Left hindlimb (tissue), 1 donor: ENCODE measurements around the gene RAD51B.
A peak's percentile ranks its signal among the peaks of the same experiment; 100 is the strongest.

Experiments
- DNase-seq: peaks from one replicate; pipeline ENCODE4 v3.0.0-alpha.2; 2018

Gene RAD51B

DNA sequence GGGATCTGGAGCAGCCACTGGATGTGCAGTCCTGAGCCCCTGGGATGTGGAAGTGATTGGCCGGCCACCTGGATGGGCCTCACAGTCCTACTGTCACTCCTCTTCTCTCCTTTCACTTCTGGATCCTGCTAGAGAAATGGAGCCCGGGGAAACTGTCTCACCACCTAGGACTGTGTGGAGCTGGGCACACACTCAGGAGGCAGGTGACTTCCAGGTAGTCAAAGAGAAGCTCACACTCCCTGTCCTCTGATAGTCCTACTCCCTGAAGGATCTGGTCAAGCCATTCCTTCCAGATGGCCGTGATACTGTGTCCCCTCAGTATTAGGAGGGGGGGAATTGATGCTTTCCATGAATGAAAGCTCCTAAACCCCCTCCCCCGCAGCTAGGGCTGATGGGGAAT lies 772.2 kb downstream of the RAD51B start:
- peak; percentile 17 for DNase-seq

- DNase-seq: peak; percentile 29
Measured at GRCh38 chr14:68592948-68593556, 773.5 kb downstream of the RAD51B start.

DNA sequence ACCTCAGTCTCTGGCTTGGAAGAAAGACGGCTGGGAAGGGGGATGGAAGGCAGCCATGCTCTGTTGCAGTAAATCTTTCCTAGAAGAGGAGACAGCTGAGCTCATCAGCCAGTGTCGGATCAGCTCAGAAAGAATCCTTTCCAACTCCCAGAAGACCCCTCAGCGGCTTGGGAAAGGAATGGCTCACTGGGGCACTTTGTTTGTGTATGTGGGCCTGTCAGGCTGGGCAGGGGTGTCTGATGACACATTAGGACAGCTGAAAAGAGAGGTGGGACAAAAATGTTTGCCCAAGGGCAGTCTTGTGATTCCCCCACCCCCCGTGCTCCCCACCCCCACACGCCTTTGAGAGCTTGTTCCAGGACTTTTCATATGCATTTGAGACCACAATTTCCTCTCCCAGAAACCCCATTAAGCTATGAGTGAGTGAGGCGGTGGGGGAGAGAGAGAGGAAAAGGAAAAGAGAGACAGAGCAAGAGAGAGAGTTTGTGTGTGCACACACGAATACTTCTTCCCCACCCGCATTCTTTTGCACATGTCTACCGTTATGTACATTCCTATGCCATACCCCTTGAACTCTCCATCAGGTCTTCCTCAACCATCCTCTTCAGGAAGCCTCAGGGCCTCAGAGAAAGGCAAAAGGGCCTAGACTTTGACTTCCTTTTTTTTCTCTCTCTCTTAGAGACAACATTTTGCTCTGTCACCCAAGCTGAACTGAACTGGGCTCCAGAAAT lies 774.4 kb downstream of the RAD51B start:
- DNase-seq: peak; percentile 84

DNA sequence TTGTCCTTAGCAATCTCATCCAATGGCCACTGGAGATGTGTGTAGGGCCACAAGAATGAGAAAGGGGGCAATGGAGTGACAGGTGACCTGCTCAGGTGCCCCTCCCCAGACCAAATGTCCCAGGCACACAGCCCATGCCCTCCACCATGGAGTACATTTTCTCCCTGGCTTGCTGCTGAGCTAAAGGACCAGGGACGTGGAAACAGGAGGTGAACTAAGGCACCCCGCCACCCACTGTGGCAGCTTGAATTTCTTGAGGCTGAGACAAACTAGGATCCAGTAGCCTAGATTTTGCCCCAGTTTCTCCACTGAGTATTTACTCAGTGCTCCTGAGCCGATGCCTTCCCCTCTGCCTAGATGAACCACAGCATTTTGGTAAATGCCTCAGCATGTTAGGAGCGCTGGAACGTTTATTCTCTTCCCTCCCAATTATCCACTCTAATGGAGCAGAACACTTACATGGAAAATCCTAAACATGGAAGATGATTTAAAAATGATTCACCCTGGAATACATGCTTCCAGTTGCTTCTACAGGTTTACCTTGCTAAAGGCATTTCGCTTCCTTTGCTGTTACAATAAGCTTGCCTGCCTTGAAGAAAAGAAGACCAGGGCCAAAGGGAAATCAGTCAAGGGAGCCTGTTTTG lies 775.3 kb downstream of the RAD51B start:
- DNase-seq: no peak

DNA sequence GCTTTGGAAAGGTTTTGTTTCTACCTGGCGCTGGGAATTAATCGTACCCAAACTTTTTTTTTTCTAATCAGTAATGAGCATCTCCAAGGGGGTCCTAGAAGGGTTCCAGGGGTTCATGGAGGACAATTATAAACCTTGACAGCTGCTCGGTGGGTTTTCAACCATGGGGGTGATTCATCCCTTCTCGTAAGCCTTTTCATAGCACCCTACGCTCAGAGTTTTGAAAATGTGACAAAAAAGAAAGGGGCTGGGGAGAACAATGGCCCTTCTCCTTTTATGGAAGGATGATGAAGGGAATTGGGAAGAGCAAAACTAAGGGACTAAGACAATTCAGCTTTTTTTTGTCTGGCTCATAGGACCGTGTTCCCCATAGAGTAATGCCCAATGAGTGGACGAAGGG lies 776.6 kb downstream of the RAD51B start:
- no peak for DNase-seq

GRCh38 chr14:68596701-68597100 lies 777.1 kb downstream of the RAD51B start:
- DNase-seq: no peak

DNA sequence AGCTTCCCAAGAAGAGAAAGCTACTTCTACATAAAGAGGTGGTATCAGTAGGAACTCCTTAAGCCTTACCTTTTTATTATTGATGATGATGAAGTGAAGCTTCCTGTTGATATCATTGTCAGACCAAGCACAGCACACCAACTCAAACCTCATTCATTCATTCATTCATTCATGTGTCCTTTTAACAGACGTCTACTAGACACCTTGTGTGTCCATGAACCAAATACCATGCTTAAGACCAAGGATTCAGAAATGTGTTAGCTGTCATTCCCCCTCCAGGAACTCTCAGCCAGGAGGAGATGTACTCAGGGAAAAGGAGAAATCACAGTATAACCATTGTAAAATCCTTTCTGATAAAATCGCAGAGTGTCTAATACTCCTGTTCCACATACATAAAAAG lies 778.5 kb downstream of the RAD51B start:
- DNase-seq: no peak

GRCh38 chr14:68598621-68599447 lies 779.3 kb downstream of the RAD51B start:
- no peak for DNase-seq

- DNase-seq: no peak
Measured at GRCh38 chr14:68599896-68600610, 780.5 kb downstream of the RAD51B start.

DNA sequence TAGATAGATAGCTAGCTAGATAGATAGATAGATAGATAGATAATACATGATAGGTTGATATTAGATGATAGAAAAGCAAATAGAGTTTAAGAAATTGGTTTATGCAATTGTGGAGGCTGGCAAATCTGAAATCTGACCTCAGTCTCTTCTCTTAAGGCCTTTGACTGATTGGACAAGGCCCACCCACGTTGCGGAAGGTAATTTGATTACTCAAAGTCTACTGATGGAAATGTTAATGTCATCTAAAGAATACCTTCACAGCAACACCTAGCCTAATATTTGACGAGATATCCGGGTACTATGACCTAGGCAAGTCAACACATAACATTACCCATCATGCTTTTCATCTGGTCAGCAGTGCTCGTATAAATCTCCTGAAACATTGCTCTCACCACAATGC lies 782.9 kb downstream of the RAD51B start:
- DNase-seq: no peak

GRCh38 chr14:68603533-68604360 lies 784.2 kb downstream of the RAD51B start:
- peak; percentile 73 for DNase-seq

- DNase-seq: peak; percentile 29
Measured at GRCh38 chr14:68604361-68604730, 784.8 kb downstream of the RAD51B start.

- DNase-seq: peak; percentile 13
Measured at GRCh38 chr14:68604822-68605221, 785.2 kb downstream of the RAD51B start.

DNA sequence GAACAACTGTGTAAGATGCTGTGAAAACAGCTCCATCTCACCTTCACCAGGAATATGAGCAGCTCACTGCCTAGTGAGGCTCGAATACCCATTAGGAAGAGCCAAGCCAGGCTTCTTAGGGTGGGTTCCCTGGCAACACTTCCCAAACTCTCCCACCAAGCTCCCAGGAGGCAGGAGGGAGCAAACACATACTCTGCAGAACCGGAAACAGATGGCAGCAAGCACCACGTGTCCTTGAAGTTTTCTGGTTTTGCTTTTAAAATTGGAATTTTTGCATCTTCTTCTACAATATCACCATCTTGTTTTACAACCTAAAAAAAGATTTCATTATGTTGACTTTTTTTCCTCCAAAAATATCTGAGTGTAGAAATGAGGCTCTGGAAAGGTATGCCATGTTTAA lies 786.6 kb downstream of the RAD51B start:
- DNase-seq: no peak

DNA sequence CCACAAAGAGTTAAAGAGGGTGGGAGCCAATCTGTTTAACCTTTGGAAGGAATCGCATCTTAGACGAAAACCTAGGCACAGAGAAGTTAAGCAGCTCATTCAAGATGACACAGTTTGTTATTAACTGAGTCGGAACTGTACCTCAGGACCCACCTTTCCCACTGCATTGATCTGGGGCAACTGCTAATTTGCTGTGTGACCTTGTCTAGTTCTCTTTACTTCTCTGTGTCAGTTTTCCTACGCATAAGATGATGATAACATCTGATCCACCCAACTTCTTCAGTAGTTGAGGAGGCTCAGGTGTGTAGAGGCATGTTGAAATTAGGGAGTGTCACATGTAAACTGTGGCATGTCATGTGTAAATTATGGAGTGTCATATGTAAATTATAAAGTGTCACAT lies 787.1 kb downstream of the RAD51B start:
- DNase-seq: peak; percentile 7

- peak; percentile 77 for DNase-seq
Measured at GRCh38 chr14:68607081-68607866, 787.7 kb downstream of the RAD51B start.

- no peak for DNase-seq
Measured at GRCh38 chr14:68607867-68608573, 788.4 kb downstream of the RAD51B start.

DNA sequence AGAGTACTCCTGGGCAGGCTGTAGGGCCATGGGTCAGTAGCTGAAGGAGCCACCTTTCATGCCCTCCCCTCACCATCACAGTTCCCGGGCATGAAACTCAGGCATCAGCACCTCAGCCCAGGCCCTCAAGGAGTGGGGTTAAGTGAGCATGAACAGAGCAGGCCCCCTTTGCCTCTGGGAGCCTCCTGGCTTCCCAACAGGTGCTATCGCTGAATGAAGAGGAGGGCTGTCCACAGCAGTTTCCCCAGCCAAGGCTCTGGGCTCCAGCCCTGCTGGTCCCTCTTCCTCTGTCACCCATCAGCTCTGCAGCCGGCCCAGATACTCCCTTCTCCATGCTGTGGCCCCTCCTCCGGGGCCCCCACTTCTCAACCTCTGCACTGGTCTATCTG lies 789.0 kb downstream of the RAD51B start:
- peak; percentile 26 for DNase-seq

DNA sequence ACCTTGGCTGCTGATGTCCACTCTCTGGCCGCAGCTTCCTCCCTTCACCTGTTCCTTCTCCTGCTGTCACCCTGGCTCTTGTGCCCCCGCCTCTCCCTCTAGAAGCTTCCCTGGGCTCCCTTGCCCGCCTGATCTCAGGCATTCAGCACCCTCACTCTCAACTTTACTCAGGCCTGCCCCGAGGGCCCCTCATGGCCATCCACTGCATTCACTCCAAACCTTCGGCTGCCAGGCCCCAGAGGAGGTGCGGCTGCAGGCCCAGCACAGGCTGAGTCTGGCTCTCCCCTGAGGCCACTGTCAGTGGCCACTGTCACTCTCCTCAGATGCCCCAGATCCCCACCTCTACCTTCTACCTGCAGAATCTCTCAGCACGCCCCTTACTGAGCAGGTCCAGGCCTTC lies 789.4 kb downstream of the RAD51B start:
- DNase-seq: peak; percentile 23

GRCh38 chr14:68610251-68610793 lies 790.7 kb downstream of the RAD51B start:
- peak; percentile 14 for DNase-seq
